PC-9 (cell line): Measurements from ENCODE around the gene L3MBTL3. TPM values are rescaled to one million over a fixed set of nuclear protein-coding genes. Genes with fewer than 3 reads are reported as not detected.
A peak's percentile ranks its signal among the peaks of the same experiment; 100 is the strongest.

Experiments
- BruUV-seq: library from RNA; stranded (reverse); fragments of 400-500 nt; replicated peaks from 2 replicates; lab custom pipeline; 2021; lab: Mats Ljungman, UMichigan
- CTCF ChIA-PET: fragments of 300-600 bp; sonication (Branson Sonifier 250); formaldehyde crosslinking; loops from one replicate; lab custom pipeline; 2022; ENCODE audit warnings: antibody characterized with exemption; lab: Charles Lee
- POLR2A ChIA-PET: fragments of 300-600 bp; sonication (Branson Sonifier 250); formaldehyde crosslinking; loops from one replicate; lab custom pipeline; 2022; ENCODE audit warnings: antibody characterized with exemption; ENCODE audit not compliant: unreplicated experiment; lab: Charles Lee
- DNase-seq, 2 experiments: peaks; one replicate each; pipeline versions ENCODE4 v3.0.0 to v3.0.0-alpha.2; 2015 to 2022; ENCODE audit warnings: mixed read lengths in 1 of 2
- H2AFZ ChIP-seq: fragments of 200-600 bp; sonication (generic); 2 replicates; pipeline ENCODE4 v1.8.1; 2017; ENCODE audit warnings: antibody characterized with exemption
- H3F3A ChIP-seq: fragments of 200-600 bp; sonication (generic); 2 replicates; pipeline ENCODE4 v1.8.1; 2017; ENCODE audit warnings: antibody characterized with exemption, mild to moderate bottlenecking, low read depth; ENCODE audit not compliant: insufficient read depth
- H3K27ac ChIP-seq: fragments of 200-600 bp; sonication (generic); 2 replicates; pipeline ENCODE4 v1.6.1; 2016; ENCODE audit warnings: mixed run types
- H3K27me3 ChIP-seq: fragments of 200-600 bp; sonication (generic); 2 replicates; pipeline ENCODE4 v1.6.1; 2016; ENCODE audit warnings: low read depth, mixed run types; ENCODE audit not compliant: insufficient read depth
- H3K36me3 ChIP-seq: fragments of 200-600 bp; sonication (generic); 2 replicates; pipeline ENCODE4 v1.6.1; 2016; ENCODE audit warnings: low read depth, mixed run types
- H3K4me1 ChIP-seq: fragments of 200-600 bp; sonication (generic); replicated peaks from 2 replicates; pipeline ENCODE4 v1.6.1; 2016; ENCODE audit warnings: mixed run types; ENCODE audit not compliant: insufficient read depth
- H3K4me2 ChIP-seq: fragments of 200-600 bp; sonication (generic); 2 replicates; pipeline ENCODE4 v1.6.1; 2017; ENCODE audit warnings: mixed run types
- H3K4me3 ChIP-seq: fragments of 200-600 bp; sonication (generic); 2 replicates; pipeline ENCODE4 v1.6.1; 2016; ENCODE audit warnings: mixed run types
- H3K79me2 ChIP-seq: fragments of 200-600 bp; sonication (generic); 2 replicates; pipeline ENCODE4 v1.6.1; 2017; ENCODE audit warnings: low read depth, mixed run types
- H3K9me2 ChIP-seq: fragments of 200-600 bp; sonication (generic); 2 replicates; pipeline ENCODE4 v1.8.1; 2017; ENCODE audit warnings: mild to moderate bottlenecking; ENCODE audit not compliant: insufficient read depth
- H3K9me3 ChIP-seq: fragments of 200-600 bp; sonication (generic); 2 replicates; pipeline ENCODE4 v1.8.1; 2016; ENCODE audit warnings: low read depth; ENCODE audit not compliant: insufficient read depth
- H4K20me1 ChIP-seq: fragments of 200-600 bp; sonication (generic); 2 replicates; pipeline ENCODE4 v1.8.1; 2017; ENCODE audit not compliant: insufficient read depth
- CTCF ChIP-seq: fragments of 200-600 bp; sonication (generic); conservative IDR thresholded peaks from 2 replicates; pipeline ENCODE4 v1.6.1; 2017; ENCODE audit warnings: mixed run types, antibody characterized with exemption, mild to moderate bottlenecking, moderate library complexity
- EZH2 ChIP-seq: fragments of 200-600 bp; sonication (generic); IDR thresholded peaks from 2 replicates; pipeline ENCODE4 v1.8.0; 2017; ENCODE audit warnings: antibody characterized with exemption, low read depth
- intact Hi-C: fragments of 100-400 bp; cut with micrococcal nuclease; formaldehyde crosslinking; loops from one replicate; pipeline ENCODE4 v1.10.0; 2022; ENCODE audit not compliant: unreplicated experiment
- total RNA-seq: library from RNA; stranded (reverse); gene quantifications from 2 replicates; pipeline ENCODE4 v1.2.3, GENCODE V29; 2021

L3MBTL3 gene
- total RNA-seq, 1 experiment from 2014 or later = 6.1 TPM

- intact Hi-C loops = loop anchor here (5.0 to 10.0 kb wide), 4 partner anchors 248 to 828 kb away; no protein-coding TSS in a partner anchor
- H3K27ac ChIP-seq = no peak overlapping the region
- H2AFZ ChIP-seq = no peak overlapping the region
- no peak for DNase-seq
- ChIA-PET CTCF (no interaction called here), POLR2A (no interaction called here)
- no peaks in the 10 kb centered on the region for H3K79me2 ChIP-seq
- H3K9me3 ChIP-seq = no peaks in the 10 kb centered on the region
- H3K9me2 ChIP-seq = no peaks in the 10 kb centered on the region
- H3K4me2 ChIP-seq = no peak overlapping the region
- TF ChIP-seq CTCF (no peak), EZH2 (no peak)
- no peak overlapping the region for H3K4me3 ChIP-seq
- H3K4me1 ChIP-seq = no peaks in the 10 kb centered on the region
- H3K36me3 ChIP-seq = no peaks in the 10 kb centered on the region
- no peaks in the 10 kb centered on the region for H3F3A ChIP-seq
- BruUV-seq = no TSS peak
- H3K27me3 ChIP-seq = no peaks in the 10 kb centered on the region
- H4K20me1 ChIP-seq = no peaks in the 10 kb centered on the region
Observed at GRCh38 chr6:130046671-130047070, 28.3 kb downstream of the L3MBTL3 start.

GRCh38 chr6:130047088-130047995 is 29.0 kb downstream of the L3MBTL3 start:
- intact Hi-C loops = loop anchor here (5.0 to 10.0 kb wide), 4 partner anchors 247 to 827 kb away; no protein-coding TSS in a partner anchor
- Histone ChIP-seq H3K4me3 (no peak overlapping the region), H4K20me1 (no peaks in the 10 kb centered on the region), H3K79me2 (no peaks in the 10 kb centered on the region), H3F3A (no peaks in the 10 kb centered on the region), H3K9me2 (no peaks in the 10 kb centered on the region), H3K27ac (no peak overlapping the region), H2AFZ (no peak overlapping the region), H3K4me2 (no peak overlapping the region), H3K27me3 (no peaks in the 10 kb centered on the region), H3K36me3 (no peaks in the 10 kb centered on the region), H3K9me3 (no peaks in the 10 kb centered on the region), H3K4me1 (no peaks in the 10 kb centered on the region)
- TF ChIP-seq EZH2 (no peak), CTCF (peak; percentile 61)
- POLR2A ChIA-PET = no interaction called here
- no TSS peak for BruUV-seq
- no peak for DNase-seq
- CTCF ChIA-PET = no interaction called here

DNA sequence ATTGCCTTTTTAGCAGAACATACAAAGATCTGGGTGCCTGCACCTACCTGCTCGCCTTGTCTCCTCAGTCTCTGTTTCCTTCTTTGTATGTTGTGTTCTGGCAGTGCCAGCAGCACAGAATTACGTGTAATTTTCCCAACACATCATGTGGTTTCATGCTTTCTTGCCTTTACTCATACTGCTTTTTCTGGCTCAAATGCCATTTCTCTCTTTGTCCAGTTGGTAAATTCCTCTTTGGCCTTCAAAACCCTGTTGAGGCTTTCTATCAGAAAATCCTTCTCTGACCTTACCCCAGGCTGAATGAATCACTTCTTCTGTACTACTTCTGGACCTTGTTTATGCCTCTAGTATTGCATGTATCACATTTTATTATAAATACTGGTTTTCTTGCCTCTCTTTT is 31.8 kb downstream of the L3MBTL3 start:
- no peaks in the 10 kb centered on the region for H3K36me3 ChIP-seq
- DNase-seq = no peak
- ChIA-PET CTCF (no interaction called here), POLR2A (no interaction called here)
- H4K20me1 ChIP-seq = no peaks in the 10 kb centered on the region
- no peak overlapping the region for H3K27ac ChIP-seq
- no peak overlapping the region for H3K4me2 ChIP-seq
- H3K4me3 ChIP-seq = no peak overlapping the region
- no TSS peak for BruUV-seq
- no peaks in the 10 kb centered on the region for H3K79me2 ChIP-seq
- H3K9me2 ChIP-seq = no peaks in the 10 kb centered on the region
- no peaks in the 10 kb centered on the region for H3K9me3 ChIP-seq
- intact Hi-C loops = no loop called here
- H3F3A ChIP-seq = no peaks in the 10 kb centered on the region
- H3K4me1 ChIP-seq = no peaks in the 10 kb centered on the region
- no peak overlapping the region for H2AFZ ChIP-seq
- TF ChIP-seq CTCF (no peak), EZH2 (no peak)
- H3K27me3 ChIP-seq = no peaks in the 10 kb centered on the region
